Stomach (tissue), 9 donors: Measurements from ENCODE around the gene LHX4. TPM values are rescaled to one million over a fixed set of nuclear protein-coding genes. Genes with fewer than 3 reads are reported as not detected.

Experiments used
- DNase-seq, 2 donors: peaks; one replicate each; pipeline versions ENCODE4 v3.0.0 to v3.0.0-alpha.2; 2013 to 2019
- H3K27ac ChIP-seq, 5 donors: fragments of 200-600 bp in 4 of 5; sonication (generic) in 4 of 5; one replicate each; pipeline ENCODE4 v1.5.1; 2013 to 2019; ENCODE audit warnings: mild to moderate bottlenecking in 1 of 5, moderate library complexity in 1 of 5
- H3K27me3 ChIP-seq, 3 donors: fragments of 200-600 bp; sonication (generic); one replicate each; pipeline ENCODE4 v1.5.1; 2017 to 2019; ENCODE audit warnings: mixed run types in 1 of 3
- H3K36me3 ChIP-seq, 4 donors: fragments of 200-600 bp; sonication (generic); 1 replicate in 3 of 4; 2 replicates in 1 of 4; pipeline ENCODE4 v1.5.1; 2016 to 2019
- H3K4me1 ChIP-seq, 4 donors: fragments of 200-600 bp; sonication (generic); one replicate each; pipeline ENCODE4 v1.5.1; 2016 to 2019
- H3K4me3 ChIP-seq, 4 donors: fragments of 200-600 bp; sonication (generic) in 3 of 4; one replicate each; pipeline ENCODE4 v1.5.1; 2016 to 2019; ENCODE audit warnings: mild to moderate bottlenecking in 1 of 4
- H3K9me3 ChIP-seq, 4 donors: fragments of 200-600 bp; sonication (generic); one replicate each; pipeline ENCODE4 v1.5.1; 2016 to 2019
- CTCF ChIP-seq, 7 experiments: fragments of 450-650 bp in 4 of 7; fragments of 200-600 bp in 3 of 7; sonication (generic) in 3 of 7; IDR thresholded peaks; one replicate each; pipeline ENCODE4 v1.5.1; 2016 to 2019; ENCODE audit warnings: antibody characterized with exemption in 7 of 7, control low read depth in 2 of 7, mild to moderate bottlenecking in 1 of 7
- EP300 ChIP-seq: sonication (generic); formaldehyde crosslinking; IDR thresholded peaks from one replicate; pipeline ENCODE4 v1.6.1; 2017; ENCODE audit warnings: antibody characterized with exemption
- POLR2A ChIP-seq, 4 donors: fragments of 450-650 bp; IDR thresholded peaks; one replicate each; pipeline ENCODE4 v1.6.1; 2016; ENCODE audit warnings: antibody characterized with exemption in 4 of 4, control low read depth in 2 of 4, mild to moderate bottlenecking in 1 of 4, moderate library complexity in 1 of 4
- POLR2AphosphoS5 ChIP-seq, 3 donors: sonication (generic); formaldehyde crosslinking; IDR thresholded peaks; one replicate each; pipeline ENCODE4 v1.6.1; 2016; ENCODE audit warnings: antibody characterized with exemption in 3 of 3
- WGBS, 5 donors: extraction: QIAGEN DNeasy Blood & Tissue Kit in 3 of 5; methylation state at CpG; one replicate each; pipeline versions ENCODE4 v1.1.5 to v1.1.7; 2013 to 2018; 5-methylcytosine and 5-hydroxymethylcytosine counted together
- intact Hi-C: fragments of 100-400 bp; cut with DNase I; formaldehyde crosslinking; loops from one replicate; pipeline ENCODE4 v1.15.1; 2023; ENCODE audit warnings: low total_unique reads
- polyA plus RNA-seq, 3 donors: library from polyadenylated mRNA; stranded (reverse); fragments of 200-250 nt; gene quantifications; one replicate each; pipeline ENCODE4 v1.2.3, GENCODE V29; 2013
- total RNA-seq, 5 donors: library from RNA; depleted of rRNA; stranded (reverse); fragments of >200 nt; gene quantifications; one replicate each; pipeline versions ENCODE4 v1.1.0 to v1.2.3, GENCODE V29; 2014 to 2016
- donor health status: healthy with polysubstance abuse.
- donor health status: Bipolar disorder and iron deficiency.
- donor health status: healthy.

LHX4 gene
- total and polyA plus RNA-seq, 8 donors = 0.03 to 0.18 TPM; not detected in 6

- TF ChIP-seq POLR2AphosphoS5 (IDR thresholded peaks at IDR 0.05) (no peak), EP300 (no peak), CTCF (IDR thresholded peaks at IDR 0.05) (no peak), POLR2A (IDR thresholded peaks at IDR 0.05) (no peak)
- no peak overlapping the region for H3K4me3 ChIP-seq
- DNase-seq = no peak
- peaks cover 87 to 100% (median 99%) of the 10 kb centered on the region in 4 donors for H3K36me3 ChIP-seq
- H3K9me3 ChIP-seq = no peaks in the 10 kb centered on the region
- intact Hi-C loops = no loop called here
- H3K27ac ChIP-seq = no peak overlapping the region
- no peaks in the 10 kb centered on the region for H3K4me1 ChIP-seq
- 89 to 97% (median 93%) methylated on average over 9 of the region's 9 CpGs for WGBS, 5 donors
- H3K27me3 ChIP-seq = no peaks in the 10 kb centered on the region
Observed at GRCh38 chr1:180185971-180186645, 44.0 kb upstream of the LHX4 start.

GRCh38 chr1:180186831-180187230 is 43.2 kb upstream of the LHX4 start:
- H3K9me3 ChIP-seq = no peaks in the 10 kb centered on the region
- H3K4me1 ChIP-seq = peaks cover 0 to 4% (median under 1%) of the 10 kb centered on the region in 4 donors
- no peak overlapping the region for H3K27ac ChIP-seq
- no peak for DNase-seq
- no peaks in the 10 kb centered on the region for H3K27me3 ChIP-seq
- WGBS, 5 donors = 65 to 77% (median 73%) methylated on average over 5 to 8 of the region's 8 CpGs
- peaks cover 91 to 100% (median 100%) of the 10 kb centered on the region in 4 donors for H3K36me3 ChIP-seq
- TF ChIP-seq POLR2A (IDR thresholded peaks at IDR 0.05) (no peak), CTCF (IDR thresholded peaks at IDR 0.05) (no peak), POLR2AphosphoS5 (IDR thresholded peaks at IDR 0.05) (no peak), EP300 (no peak)
- H3K4me3 ChIP-seq = no peak overlapping the region
- intact Hi-C loops = no loop called here

- H3K27ac ChIP-seq = no peak overlapping the region
- H3K4me3 ChIP-seq = no peak overlapping the region
- TF ChIP-seq EP300 (no peak), POLR2AphosphoS5 (IDR thresholded peaks at IDR 0.05) (no peak), POLR2A (IDR thresholded peaks at IDR 0.05) (no peak), CTCF (IDR thresholded peaks at IDR 0.05) (no peak)
- H3K4me1 ChIP-seq = peaks cover 0 to 12% (median 6%) of the 10 kb centered on the region in 4 donors
- intact Hi-C loops = no loop called here
- whole genome bisulfite sequencing, 5 donors = 87 to 94% (median 88%) methylated on average over 5 of the region's 5 CpGs
- no peaks in the 10 kb centered on the region for H3K9me3 ChIP-seq
- no peaks in the 10 kb centered on the region for H3K27me3 ChIP-seq
- H3K36me3 ChIP-seq = peaks cover 87 to 100% (median 100%) of the 10 kb centered on the region in 4 donors
- DNase-seq = no peak
Observed at GRCh38 chr1:180187626-180188025, 42.4 kb upstream of the LHX4 start.

GRCh38 chr1:180188091-180188506 is 42.0 kb upstream of the LHX4 start:
- peak in 4 of 7 experiments; percentile 26 to 39 (median 29) for TF ChIP-seq CTCF (IDR thresholded peaks at IDR 0.05)
- TF ChIP-seq POLR2AphosphoS5 (IDR thresholded peaks at IDR 0.05) = no peak
- no peak for TF ChIP-seq EP300
- Histone ChIP-seq H3K27ac (no peak overlapping the region), H3K4me1 (peaks cover 0 to 17% (median 10%) of the 10 kb centered on the region in 4 donors), H3K9me3 (no peaks in the 10 kb centered on the region), H3K27me3 (no peaks in the 10 kb centered on the region), H3K36me3 (peaks cover 83 to 100% (median 100%) of the 10 kb centered on the region in 4 donors), H3K4me3 (no peak overlapping the region)
- intact Hi-C loops = no loop called here
- WGBS, 5 donors = 50 to 57% (median 54%) methylated on average over 8 of the region's 8 CpGs
- DNase-seq = peak; percentile 44 to 83
